ENCODE data around the gene AATK.

DNA sequence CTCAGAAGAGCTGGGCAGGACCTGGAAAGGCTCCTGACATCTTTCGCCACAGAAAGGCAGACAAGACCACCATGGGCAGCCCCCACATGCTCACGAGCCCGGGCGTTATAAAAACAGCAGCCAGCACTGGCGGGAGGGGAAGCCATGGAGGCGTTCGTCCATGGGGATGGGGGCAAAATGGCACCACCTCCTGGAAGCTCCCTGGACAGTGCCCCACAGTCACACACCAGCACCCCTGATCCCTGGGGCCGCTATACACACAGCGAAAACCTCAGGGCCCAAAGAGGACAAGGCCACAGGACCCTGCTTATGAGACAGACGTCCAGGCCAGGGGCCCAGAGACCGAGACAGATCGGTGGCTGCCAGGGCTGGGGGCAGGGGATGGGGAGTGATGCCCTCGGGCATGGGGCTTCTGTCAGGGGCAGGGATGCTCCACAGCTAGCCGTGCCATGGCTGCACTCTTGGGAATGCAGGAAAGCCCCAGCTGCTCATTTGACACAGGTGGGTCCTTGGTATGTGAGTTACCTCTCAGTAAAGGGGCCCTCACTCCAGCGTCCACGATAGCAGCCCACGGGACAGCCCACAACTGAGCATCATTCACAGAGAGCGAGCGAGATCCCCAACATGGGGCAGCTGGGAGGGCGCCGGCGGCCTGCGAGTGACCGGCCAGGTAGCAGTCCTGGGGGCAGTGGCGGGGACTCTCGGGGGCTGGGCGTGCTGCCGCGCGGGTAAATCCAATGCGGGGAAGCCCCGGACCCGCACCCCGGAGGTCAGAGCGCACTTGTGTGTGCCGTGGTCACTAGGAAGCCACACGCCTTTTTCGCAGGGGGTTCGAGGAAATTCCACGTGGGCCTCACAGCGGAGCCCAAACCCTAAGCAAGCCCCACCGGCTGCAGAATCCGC lies 7.1 kb downstream of the AATK start:
- no peak for TF ChIP-seq CTCF (IDR thresholded peaks at IDR 0.05 in 2 of 3, conservative IDR thresholded peaks at IDR 0.05 in 1 of 3; ENCODE audit: borderline replicate concordance in 1 of 3, insufficient read depth in 1 of 3, low read depth in 2 of 3, low read length in 2 of 3)
- no peak for TF ChIP-seq SP1 (IDR thresholded peaks at IDR 0.05; ENCODE audit: low read depth)
- no peak for TF ChIP-seq EZH2 (IDR thresholded peaks at IDR 0.05)
- no peak for TF ChIP-seq SRF (IDR thresholded peaks at IDR 0.05; ENCODE audit: low read depth)
- no peak for TF ChIP-seq POLR2A (IDR thresholded peaks at IDR 0.05; ENCODE audit: borderline replicate concordance, extremely low read depth, insufficient read depth, insufficient read length)
- TF ChIP-seq ATF3 (IDR thresholded peaks at IDR 0.05): no peak
- TF ChIP-seq ELF1 (IDR thresholded peaks at IDR 0.05; ENCODE audit: borderline replicate concordance, low read depth): no peak
- no peak for TF ChIP-seq POLR2AphosphoS5 (IDR thresholded peaks at IDR 0.05; ENCODE audit: low read depth, low read length)
- no peak for TF ChIP-seq ZFX (IDR thresholded peaks at IDR 0.05)
- TF ChIP-seq EZH2phosphoT487 (IDR thresholded peaks at IDR 0.05; ENCODE audit: borderline replicate concordance): no peak
- no peak for TF ChIP-seq YY1 (IDR thresholded peaks at IDR 0.05; ENCODE audit: extremely low read depth, insufficient replicate concordance, low read depth, low read length)

Data from HCT116 (cell line).